GM19452 (cell line): ENCODE data around the gene TEAD1.

ENCODE experiments used
- ATAC-seq: cut with Tn5 transposase; IDR thresholded peaks from one replicate; pipeline ENCODE4 v1.9.1; 2021; ENCODE audit not compliant: unreplicated experiment

TEAD1 gene

GRCh38 chr11:12807621-12808020, 133.4 kb downstream of the TEAD1 start:
- ATAC-seq, result no peak

- ATAC-seq, result no peak
Observed at GRCh38 chr11:12808519-12808918, 134.3 kb downstream of the TEAD1 start.

DNA sequence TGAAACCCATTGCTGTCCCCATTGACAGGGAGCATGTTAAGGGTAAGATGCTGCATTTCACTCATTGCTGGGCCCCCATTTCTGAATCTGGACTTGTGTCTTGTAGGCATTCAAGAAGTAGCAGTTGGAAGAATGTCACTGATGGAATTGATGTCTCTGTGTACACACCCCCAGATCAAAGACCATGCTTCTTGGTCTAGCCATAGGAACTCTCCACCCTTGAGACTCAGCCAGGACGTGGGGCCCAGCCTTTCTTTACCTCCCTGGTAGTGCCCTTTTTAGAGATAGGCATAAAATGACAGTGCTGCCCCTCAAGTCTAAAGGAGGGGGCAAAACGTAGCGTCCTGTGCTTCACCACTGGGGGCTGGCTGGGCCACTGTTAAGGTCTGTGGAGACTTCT, 135.1 kb downstream of the TEAD1 start:
- no peak for ATAC-seq

DNA sequence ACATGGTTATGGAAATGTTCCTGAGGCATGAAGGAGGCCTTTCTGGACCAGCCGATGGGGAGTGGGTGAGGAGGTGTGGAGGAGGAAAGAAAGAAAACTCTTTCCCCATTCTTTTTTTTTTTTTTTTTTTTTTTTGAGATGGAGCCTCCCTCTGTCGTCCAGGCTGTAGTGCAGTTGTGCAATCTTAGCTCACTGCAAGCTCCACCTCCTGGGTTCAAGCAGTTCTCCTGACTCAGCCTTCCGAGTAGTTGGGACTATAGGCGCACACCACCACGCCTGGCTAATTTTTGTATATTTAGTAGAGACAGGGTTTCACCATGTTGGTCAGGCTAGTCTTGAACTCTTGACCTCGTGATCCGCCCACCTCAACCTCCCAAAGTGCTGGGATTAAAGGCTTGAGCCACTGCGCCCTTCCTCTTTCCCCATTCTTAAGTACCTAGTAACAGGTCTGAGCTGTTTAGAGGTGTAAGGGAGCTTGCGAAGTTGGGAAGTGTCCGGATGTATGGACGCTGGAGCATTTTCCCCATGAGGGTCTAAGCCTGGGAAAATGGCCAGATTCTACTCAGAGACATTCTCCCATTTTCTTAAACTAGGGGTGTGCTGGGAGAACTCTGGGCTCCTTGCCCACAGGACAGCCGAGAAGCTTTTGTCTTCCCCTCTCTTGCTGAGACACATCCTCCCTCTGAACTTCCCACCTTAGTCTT, 135.8 kb downstream of the TEAD1 start:
- ATAC-seq, result no peak

- ATAC-seq, result no peak
Observed at GRCh38 chr11:12810568-12810894, 136.3 kb downstream of the TEAD1 start.

DNA sequence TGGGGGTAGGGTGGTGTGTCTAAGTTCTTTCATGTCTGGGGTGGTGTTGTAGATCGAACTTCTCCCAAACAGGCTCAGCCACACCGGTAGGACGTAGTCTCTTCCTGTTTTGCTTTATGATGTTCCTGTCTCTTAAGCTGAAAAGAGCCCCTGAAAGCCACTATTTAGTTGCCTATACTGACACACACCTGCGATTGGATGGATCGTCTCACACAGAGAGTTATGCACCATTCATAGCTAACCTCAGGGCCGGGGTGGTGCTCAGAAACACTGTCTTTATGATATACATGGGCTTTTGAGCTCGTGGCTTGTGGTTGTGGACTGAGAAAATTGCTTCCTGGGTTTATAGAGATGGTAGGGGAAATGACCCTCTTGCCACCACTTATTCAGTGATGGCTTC, 137.6 kb downstream of the TEAD1 start:
- ATAC-seq, result no peak

GRCh38 chr11:12812849-12813248, 138.6 kb downstream of the TEAD1 start:
- ATAC-seq, result no peak

DNA sequence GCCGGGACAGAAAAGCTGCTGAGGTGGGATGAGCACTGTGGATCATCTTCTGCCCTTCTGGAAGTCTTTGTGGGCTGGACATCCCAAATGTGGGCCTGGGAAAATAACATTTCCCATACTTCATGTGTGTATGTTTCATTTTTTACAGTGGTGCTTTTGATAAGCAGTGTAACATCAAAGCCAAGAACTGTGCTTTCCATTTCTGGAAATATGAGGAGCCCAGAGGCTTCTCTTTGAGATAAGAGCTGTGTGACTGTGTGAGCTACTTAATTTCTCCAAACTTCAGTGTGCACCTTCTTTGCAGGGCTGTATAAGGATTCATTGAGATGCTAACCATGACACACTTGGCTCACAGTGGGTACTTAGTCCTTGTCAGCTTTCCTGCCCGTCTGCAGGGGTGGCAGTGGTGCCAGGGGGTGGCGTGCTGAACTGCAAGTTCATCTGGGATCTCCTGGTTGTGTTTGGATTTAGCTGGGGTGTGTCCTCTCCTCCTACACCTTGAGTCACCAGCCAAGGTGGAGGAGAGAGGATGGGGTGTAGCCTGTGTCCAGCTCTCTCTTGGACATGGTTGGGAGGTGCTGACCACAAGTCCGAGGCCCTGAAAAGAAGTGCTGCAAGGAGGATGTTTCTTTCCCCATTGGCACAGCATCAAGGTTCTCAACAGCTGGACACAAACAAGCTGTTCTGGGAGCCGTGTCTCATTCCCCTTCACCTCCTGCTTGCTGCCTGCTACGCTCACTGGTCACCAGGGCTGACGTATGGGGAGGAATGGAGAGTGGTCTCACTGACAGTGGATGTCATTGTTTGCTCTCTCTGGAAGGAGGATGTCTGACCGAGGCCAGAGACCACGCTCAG, 139.4 kb downstream of the TEAD1 start:
- no peak for ATAC-seq

DNA sequence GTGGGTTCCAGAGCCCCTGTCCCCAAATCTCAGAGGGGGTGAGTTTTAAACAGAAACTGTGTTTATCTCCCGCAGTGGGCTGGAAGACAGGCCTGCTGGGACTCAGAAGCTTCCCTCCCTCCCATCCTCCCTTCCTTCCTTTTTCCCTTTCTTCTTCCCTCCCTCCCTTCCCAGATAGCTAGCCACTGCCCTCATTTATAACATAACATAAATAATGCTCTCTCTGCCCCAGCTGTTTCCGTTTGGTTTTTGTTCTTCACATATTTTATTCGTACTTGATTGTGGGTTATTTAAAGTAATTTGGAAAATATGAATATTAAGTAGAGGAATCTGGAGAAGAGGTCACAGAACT, 140.9 kb downstream of the TEAD1 start:
- ATAC-seq, result no peak

GRCh38 chr11:12815931-12816494, 141.8 kb downstream of the TEAD1 start:
- ATAC-seq, result no peak

- ATAC-seq, result no peak
Observed at GRCh38 chr11:12817681-12818332, 143.6 kb downstream of the TEAD1 start.

DNA sequence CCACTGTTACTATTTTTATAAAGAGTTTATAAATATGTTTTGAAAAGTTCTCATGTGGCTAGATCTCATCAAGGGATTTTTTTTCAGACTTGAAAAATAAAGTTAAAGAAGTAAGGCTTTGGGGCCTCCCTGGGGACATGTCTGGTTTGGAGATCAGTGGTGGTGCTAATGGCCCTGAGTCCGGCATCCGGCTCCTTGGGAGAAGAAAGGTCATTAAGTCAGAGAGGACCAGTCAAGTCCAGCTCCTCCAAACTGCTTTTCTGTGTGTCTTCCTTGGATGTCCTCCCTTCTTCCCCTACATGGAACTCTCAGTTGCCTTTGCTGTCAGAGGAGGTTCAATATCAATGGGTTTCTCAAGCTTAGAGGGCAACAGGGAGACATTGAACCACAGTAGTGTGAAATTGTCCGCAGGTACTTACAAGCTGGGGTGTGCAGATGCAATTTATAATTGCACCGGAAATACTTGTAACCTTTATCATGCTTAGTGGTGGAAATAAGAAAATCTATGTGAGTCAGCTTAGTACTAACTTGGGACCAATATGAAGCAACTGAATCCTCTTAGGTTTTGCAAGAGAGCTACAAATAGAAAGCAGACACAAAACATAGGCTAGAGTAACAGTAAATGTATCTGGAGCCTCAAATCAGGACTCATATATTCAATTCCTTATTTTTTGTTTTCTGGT, 144.3 kb downstream of the TEAD1 start:
- ATAC-seq, result no peak

GRCh38 chr11:12822392-12823022, 148.3 kb downstream of the TEAD1 start:
- ATAC-seq, result no peak

GRCh38 chr11:12824281-12825041, 150.2 kb downstream of the TEAD1 start:
- no peak for ATAC-seq

DNA sequence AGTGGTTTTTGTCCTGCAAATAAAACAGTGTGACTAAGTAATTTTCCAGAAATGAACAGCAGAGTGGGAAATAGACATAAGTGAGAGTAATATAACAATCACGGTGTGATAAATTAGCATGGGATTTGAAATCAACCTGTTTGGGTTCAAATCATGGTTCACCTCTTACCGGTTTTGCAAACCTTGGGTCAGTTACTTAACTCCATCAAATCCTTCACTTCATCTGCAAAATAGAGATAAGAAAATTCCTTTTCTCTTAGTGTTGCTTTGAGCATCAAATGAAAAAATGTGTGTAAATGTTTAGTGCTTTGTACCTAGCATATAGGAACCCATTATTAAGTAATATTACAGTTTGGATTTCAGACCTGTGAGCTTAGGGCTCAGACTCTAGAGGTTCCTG, 152.2 kb downstream of the TEAD1 start:
- no peak for ATAC-seq

- no peak for ATAC-seq
Observed at GRCh38 chr11:12827369-12827768, 153.1 kb downstream of the TEAD1 start.

DNA sequence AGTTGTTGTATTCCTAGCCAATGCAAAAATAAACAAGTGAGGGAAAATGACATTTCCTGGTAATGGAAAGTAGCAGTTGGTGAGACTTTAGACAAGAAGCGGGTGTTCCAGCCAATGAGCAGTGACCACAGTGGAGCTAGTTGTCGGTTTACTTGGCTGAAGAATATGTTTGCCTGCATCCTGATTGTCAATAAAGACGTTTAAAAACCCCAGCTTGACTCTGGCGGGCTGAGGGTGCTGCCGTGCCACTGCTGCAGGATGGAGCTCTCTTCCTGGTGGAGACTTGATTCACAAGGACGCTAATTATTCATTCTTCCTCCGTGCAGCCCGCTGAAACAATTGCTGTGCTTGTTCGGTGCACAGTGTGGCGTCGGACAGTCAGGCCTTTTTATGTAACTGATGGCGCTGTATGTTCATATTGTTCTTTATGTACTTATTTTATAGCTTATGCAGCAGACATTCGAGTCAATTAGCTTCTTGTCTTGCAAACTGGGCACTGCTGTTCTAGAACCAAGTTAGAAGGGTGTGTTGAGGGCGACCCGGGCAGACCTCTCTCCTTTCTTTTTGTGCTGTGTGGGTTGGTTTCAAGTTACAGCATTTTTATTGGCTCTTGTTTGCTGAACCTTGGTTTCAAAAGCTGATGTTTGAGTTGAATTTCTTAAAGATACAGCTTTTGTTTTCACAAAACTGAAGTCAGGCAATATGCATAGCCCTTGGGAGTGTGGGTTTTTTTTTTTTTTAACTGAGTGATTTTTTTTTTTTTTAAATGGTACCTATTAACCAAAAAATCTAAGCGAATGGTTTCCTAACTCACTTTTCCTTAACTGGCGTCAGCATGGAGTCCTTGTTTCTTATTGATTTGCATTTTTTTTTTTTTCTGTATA, 153.9 kb downstream of the TEAD1 start:
- no peak for ATAC-seq

DNA sequence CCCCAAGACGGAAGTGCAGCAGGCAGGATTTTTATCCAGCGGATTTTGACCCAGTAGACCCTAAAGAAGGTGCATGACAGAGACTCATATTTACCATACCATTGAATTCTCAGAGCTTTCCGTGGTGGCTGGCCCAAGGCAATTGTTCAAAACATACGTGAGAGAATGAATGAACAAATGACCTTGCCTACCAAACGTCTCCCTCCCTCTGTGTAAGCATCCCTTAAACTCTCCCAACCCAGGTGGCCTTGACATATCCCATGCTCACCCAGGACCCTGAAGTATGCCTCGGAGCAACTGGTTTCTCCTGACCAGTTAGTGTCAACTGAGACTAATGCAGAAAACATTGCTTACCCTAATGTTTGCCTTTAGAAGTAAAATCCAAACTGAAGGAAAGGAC, 154.9 kb downstream of the TEAD1 start:
- no peak for ATAC-seq
